ENCODE data around the gene GALNT9.
A peak's percentile ranks its signal among the peaks of the same experiment; 100 is the strongest.

GALNT9 gene

DNA sequence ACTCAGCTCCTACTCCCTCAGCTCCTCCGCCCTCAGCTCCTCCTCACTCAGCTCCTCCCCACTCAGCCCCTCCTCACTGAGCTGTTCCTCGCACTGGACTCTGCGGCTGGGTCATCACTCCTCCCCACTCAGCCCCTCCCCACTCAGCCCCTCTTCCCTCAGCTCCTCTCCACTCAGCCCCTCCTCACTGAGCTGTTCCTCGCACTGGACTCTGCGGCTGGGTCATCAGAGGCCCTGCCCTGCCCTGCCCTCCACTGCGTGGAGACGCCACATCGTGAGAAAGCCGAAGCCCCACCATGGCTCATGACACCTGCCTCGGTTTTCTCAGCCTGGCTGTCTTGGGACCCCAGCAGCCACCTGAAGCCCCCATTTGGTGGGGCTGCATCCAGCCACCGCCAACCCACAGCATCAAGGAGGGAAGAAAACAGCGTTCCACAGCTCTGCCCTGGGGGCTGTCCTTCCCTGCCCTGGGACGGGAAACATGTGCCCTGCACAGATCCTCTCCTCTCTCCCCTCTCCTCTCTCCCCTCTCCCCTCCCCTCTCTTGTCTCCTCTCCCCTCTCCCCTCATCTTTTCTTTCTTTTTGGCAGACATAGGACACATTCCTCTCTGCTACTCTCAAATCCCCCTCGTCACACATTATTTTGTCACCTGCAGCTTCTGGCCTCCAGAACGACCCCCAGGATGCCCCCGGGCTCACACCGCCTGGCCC is 167.4 kb downstream of the GALNT9 start:
- Histone ChIP-seq H3K27ac (ENCODE audit: poor library complexity, severe bottlenecking) (no peak overlapping the region), H3K9me3 (ENCODE audit: severe bottlenecking) (no peaks in the 10 kb centered on the region), H3K36me3 (ENCODE audit: low read depth) (no peaks in the 10 kb centered on the region), H3K27me3 (ENCODE audit: insufficient read depth, poor library complexity, severe bottlenecking) (no peaks in the 10 kb centered on the region), H3K4me1 (ENCODE audit: insufficient read depth, poor library complexity, severe bottlenecking) (peaks cover 3% of the 10 kb centered on the region), H3K4me3 (ENCODE audit: severe bottlenecking) (no peak overlapping the region)
- no peak for DNase-seq (ENCODE audit: low spot score)
- no peak for TF ChIP-seq CTCF (IDR thresholded peaks at IDR 0.05; ENCODE audit: poor library complexity, severe bottlenecking)
- no peak for ATAC-seq (ENCODE audit: low read depth)

- ATAC-seq (ENCODE audit: low read depth): no peak
Observed at GRCh38 chr12:132161036-132161781, 168.2 kb downstream of the GALNT9 start.

DNA sequence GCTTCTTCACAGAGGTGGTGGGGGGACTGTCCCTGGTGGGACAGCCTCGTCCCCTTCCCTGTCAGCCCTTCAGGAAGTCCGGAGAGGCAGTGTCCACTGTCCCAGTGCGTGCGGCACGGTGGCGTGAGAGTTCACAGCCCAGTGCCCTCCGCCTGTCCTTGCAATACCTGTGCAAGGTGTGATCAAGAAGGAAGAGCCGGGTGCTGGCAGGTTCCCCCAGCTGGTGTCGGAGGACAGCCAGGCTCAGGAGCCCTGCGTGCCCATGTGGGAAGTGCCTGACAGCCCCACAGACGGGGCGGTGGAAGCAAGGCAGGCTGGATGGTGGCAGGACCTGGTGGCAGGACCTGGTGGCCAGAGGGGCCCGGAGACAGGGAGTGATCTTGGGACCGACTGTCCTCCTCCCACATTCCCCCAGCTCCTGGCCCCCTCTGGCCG is 168.8 kb downstream of the GALNT9 start:
- no peak for ATAC-seq (ENCODE audit: low read depth)
- Histone ChIP-seq H3K4me3 (ENCODE audit: severe bottlenecking) (no peak overlapping the region), H3K36me3 (ENCODE audit: low read depth) (no peaks in the 10 kb centered on the region), H3K27me3 (ENCODE audit: insufficient read depth, poor library complexity, severe bottlenecking) (no peaks in the 10 kb centered on the region), H3K27ac (ENCODE audit: poor library complexity, severe bottlenecking) (no peak overlapping the region), H3K9me3 (ENCODE audit: severe bottlenecking) (no peaks in the 10 kb centered on the region), H3K4me1 (ENCODE audit: insufficient read depth, poor library complexity, severe bottlenecking) (peaks cover 3% of the 10 kb centered on the region)
- no peak for TF ChIP-seq CTCF (IDR thresholded peaks at IDR 0.05; ENCODE audit: poor library complexity, severe bottlenecking)
- no peak for DNase-seq (ENCODE audit: low spot score)

More at GRCh38 chr12:132161036-132161781, 168.2 kb downstream of the GALNT9 start:
- Histone ChIP-seq H3K27me3 (ENCODE audit: insufficient read depth, poor library complexity, severe bottlenecking) (no peaks in the 10 kb centered on the region), H3K4me3 (ENCODE audit: severe bottlenecking) (no peak overlapping the region), H3K36me3 (ENCODE audit: low read depth) (no peaks in the 10 kb centered on the region), H3K27ac (ENCODE audit: poor library complexity, severe bottlenecking) (no peak overlapping the region), H3K4me1 (ENCODE audit: insufficient read depth, poor library complexity, severe bottlenecking) (peaks cover 3% of the 10 kb centered on the region), H3K9me3 (ENCODE audit: severe bottlenecking) (no peaks in the 10 kb centered on the region)
- TF ChIP-seq CTCF (IDR thresholded peaks at IDR 0.05; ENCODE audit: poor library complexity, severe bottlenecking): no peak
- no peak for DNase-seq (ENCODE audit: low spot score)

- H3K27ac ChIP-seq (ENCODE audit: poor library complexity, severe bottlenecking): no peak overlapping the region
- TF ChIP-seq CTCF (IDR thresholded peaks at IDR 0.05; ENCODE audit: poor library complexity, severe bottlenecking): no peak
- H3K9me3 ChIP-seq (ENCODE audit: severe bottlenecking): no peaks in the 10 kb centered on the region
- DNase-seq (ENCODE audit: low spot score): peak; percentile 58
- no peak for ATAC-seq (ENCODE audit: low read depth)
- H3K36me3 ChIP-seq (ENCODE audit: low read depth): no peaks in the 10 kb centered on the region
- no peak overlapping the region for H3K4me3 ChIP-seq (ENCODE audit: severe bottlenecking)
- peaks cover 3% of the 10 kb centered on the region for H3K4me1 ChIP-seq (ENCODE audit: insufficient read depth, poor library complexity, severe bottlenecking)
- no peaks in the 10 kb centered on the region for H3K27me3 ChIP-seq (ENCODE audit: insufficient read depth, poor library complexity, severe bottlenecking)
Observed at GRCh38 chr12:132160016-132160415, 169.4 kb downstream of the GALNT9 start.
